D721Med (cell line): ENCODE results near the gene TXNDC11.

Source experiments
- DNase-seq: peaks from one replicate; pipeline ENCODE4 v3.0.0; 2011; ENCODE audit warnings: low spot score; ENCODE audit not compliant: insufficient read length
- FAIRE-seq: peaks from 2 replicates; lab custom pipeline; 2011; peaks lifted over from hg19 to GRCh38; lab: Jason Lieb, UNC
- TF ChIP-seq, protein P1 (sequence below): IDR thresholded peaks from 2 replicates; pipeline ENCODE4 v1.5.1; 2012; ENCODE audit warnings: mild to moderate bottlenecking, control low read depth; ENCODE audit not compliant: insufficient read depth; ENCODE audit errors: missing control alignments

Gene TXNDC11

DNA sequence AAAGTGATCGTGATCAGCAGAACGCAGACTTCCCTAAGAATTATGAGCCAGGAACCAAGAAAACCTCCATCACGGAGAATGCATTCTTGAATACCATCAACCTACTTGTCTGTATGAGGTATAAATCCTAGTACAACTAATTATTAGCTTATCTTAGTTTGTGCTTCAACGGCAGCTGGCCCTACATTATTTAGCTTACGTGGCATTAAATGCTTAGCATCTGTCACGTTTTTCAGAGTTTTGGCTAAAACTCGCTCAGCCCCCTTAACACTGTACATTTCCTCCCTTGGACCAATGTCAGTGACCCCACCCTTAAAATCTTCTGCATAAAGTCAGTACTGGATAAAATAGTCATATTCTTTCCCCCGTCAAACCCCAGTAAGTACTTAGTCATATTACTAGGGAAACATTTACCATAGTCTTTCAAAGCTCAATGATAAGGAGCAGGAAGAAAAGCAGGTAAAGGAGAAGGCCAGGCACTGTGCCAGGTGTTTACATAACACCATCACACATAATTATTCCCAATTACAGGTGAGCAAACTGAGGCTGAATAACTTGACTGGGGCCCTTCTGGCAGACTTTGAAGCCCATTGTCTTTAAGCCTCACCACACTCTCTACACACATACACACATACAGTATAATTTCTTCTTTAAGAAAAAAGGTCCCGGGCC lies 16.6 kb upstream of the TXNDC11 start:
- no peak for DNase-seq
- TF ChIP-seq, protein P1, sequence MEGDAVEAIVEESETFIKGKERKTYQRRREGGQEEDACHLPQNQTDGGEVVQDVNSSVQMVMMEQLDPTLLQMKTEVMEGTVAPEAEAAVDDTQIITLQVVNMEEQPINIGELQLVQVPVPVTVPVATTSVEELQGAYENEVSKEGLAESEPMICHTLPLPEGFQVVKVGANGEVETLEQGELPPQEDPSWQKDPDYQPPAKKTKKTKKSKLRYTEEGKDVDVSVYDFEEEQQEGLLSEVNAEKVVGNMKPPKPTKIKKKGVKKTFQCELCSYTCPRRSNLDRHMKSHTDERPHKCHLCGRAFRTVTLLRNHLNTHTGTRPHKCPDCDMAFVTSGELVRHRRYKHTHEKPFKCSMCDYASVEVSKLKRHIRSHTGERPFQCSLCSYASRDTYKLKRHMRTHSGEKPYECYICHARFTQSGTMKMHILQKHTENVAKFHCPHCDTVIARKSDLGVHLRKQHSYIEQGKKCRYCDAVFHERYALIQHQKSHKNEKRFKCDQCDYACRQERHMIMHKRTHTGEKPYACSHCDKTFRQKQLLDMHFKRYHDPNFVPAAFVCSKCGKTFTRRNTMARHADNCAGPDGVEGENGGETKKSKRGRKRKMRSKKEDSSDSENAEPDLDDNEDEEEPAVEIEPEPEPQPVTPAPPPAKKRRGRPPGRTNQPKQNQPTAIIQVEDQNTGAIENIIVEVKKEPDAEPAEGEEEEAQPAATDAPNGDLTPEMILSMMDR = no peak
- peak; percentile 80 for FAIRE-seq

DNA sequence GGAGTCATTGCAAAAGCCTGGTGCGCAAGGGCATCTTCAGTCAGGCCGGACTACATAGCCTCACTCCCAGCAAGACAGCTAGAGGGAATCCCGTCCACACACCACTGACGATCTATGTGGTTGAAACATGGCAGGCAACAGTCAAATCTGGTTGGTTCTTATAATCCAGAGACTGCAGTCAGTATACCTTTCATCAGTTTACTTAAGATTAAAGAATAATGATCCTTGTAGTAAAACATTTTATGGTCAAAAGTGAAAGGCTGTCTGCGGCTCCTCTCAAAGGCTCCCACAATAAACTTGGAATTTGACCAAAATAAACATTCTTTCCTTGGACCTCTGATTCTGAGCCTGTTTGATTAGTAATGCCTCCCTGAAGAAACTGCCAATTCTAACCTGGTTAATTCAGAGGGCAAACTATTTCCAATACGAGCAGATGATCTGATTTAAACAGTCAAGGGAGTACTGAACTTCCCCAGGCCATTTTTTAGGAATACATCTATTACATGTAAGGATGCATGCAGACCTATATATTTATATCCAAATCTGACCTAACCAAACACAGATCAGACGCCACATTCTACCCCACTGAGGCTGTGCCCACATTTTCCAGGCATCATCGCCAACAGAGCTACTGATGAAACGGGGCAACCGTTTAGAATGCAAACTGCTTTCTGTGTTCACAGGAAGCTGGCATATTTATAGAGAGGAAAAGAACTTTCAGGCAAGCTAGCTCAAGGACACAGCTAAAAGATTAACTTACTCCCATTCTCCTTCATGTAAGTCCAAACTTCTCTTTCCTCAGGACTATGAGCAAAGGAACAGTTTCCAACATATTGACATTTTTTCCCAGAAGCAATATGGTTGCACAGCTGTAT lies 15.3 kb upstream of the TXNDC11 start:
- TF ChIP-seq, protein P1 = no peak
- DNase-seq (no peak), FAIRE-seq (no peak)

DNA sequence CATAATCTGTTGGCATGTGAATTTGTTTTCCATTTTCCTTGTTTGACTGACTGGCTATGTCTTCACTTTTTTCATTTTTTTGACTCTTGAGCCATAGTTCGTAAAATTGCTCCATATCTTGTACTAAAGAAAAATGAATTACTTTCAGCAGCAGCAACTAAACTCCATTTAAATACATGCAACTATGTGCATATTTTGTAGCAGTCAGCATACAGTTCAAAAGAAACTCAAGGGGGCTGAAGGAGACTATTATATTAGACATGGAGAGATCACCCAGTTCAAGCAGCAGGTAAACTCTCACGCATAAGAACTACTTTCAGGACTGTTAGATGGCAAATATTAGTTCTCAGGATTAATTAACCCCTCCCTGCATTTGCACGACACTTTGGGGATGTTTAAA lies 13.6 kb upstream of the TXNDC11 start:
- DNase-seq (no peak), FAIRE-seq (no peak)
- TF ChIP-seq, protein P1 = no peak

DNA sequence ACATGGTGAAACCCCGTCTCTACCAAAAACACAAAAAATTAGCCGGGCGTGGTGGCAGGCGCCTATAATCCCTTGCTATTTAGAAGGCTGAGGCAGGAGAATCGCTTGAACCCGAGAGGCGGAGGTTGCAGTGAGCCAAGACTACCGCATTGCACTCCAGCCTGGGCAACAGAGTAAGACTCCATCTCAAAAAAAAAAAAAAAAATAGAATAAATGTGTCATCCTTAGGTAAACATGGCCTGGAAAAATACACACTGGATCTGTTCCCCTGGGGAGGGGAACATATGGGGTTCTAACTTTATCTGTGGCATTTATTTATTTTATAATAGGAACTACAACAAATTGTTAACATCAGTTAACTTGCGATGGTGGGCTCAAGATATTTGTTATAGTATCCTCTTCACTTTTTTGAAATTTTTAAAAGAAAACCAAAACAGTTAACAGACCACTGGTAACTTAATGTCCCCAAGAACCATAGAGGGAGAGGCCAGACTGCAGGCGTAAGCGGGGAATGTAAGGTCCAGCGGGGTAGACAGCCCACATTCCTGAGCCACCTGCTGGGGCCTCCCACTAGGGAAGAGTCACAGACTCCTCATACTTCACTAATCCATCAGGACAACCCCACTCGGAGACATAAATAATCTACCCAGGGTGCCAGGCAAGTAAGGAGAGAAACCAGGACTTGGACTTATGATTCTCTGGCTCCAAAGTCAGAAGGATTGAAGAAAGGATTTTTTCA lies 12.5 kb upstream of the TXNDC11 start:
- TF ChIP-seq, protein P1 = no peak
- no peak for FAIRE-seq
- DNase-seq = no peak

DNA sequence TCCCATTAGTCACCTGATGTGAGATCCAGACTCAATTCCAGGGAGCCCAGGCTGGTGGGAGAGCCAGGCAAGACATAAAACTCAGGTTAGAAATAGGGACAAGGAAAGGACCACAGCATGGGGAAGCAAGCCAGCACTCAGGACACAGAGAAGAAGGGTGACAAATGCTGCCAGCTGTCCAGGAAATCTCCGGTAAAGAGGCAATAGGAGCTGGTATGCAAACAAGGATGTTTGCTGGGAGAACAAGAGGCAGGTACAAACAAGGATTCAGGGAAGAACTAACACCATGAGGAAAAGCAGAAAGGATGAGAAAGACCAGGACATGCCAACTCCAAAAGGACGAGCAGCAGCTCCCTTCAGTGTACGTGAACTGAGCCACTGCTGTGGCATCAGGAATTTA lies 10.2 kb upstream of the TXNDC11 start:
- FAIRE-seq (no peak), DNase-seq (no peak)
- TF ChIP-seq, protein P1 = no peak

DNA sequence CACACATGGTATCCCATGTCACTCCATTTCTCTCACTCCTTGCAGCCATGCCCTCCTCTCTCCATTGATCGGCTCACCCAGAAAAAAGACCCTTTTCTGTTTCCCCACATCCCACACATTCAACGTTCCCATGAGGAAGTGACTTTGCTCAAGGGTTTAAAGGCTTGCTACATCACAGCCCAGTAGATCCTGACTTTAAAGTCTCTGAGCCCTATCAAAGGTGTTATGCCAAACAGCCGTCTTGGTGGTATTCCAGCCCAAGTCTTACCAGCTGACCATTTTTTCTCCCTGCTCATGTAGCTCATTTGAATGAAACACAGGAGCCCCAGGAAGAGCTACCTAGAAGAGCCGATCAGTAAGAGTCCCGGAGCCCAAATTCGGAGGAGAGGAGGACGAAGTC lies 7.4 kb upstream of the TXNDC11 start:
- no peak for FAIRE-seq
- TF ChIP-seq, protein P1 = no peak
- DNase-seq = no peak
